Epithelial cell of proximal tubule (primary cell): Measurements from ENCODE around the gene MAST1. TPM values are rescaled to one million over a fixed set of nuclear protein-coding genes. Genes with fewer than 3 reads are reported as not detected.

ENCODE experiments used
- DNase-seq: peaks from one replicate; pipeline ENCODE4 v3.0.0-alpha.2; 2011; ENCODE audit warnings: low read depth
- H3K4me3 ChIP-seq: 2 replicates; pipeline ENCODE4 v1.5.1; 2011; ENCODE audit warnings: low read depth, mild to moderate bottlenecking, low read length
- total RNA-seq: library from RNA; depleted of rRNA; stranded (reverse); fragments of >200 nt; gene quantifications from 2 replicates; pipeline ENCODE4 v1.2.3, GENCODE V29; 2015
- TF ChIP-seq, protein P1 (sequence below): conservative IDR thresholded peaks from 2 replicates; pipeline ENCODE4 v1.5.1; 2012; ENCODE audit warnings: low read depth, mild to moderate bottlenecking, low read length

Gene MAST1
- total RNA-seq, 1 donor from 2014 or later, result 1.5 TPM

DNA sequence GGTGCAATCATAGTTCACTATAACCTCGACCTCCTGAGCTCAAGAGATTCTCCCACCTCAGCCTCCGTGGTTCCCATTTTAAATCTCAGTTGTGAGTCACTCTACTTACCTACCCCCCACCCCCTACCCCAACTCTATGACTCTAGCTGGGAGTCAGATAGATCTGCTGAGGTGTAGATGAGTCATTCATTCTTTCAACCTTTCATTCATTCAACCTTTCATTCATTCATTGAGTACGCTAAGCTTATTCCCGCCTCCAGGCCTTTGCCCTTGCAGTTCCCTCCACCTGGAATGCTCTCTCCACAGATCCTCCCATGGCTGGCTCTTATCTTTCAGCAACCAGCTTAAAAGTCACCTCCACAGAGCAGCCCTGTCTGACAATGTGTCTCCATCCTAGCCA, 1.1 kb upstream of the MAST1 start:
- TF ChIP-seq, protein P1, sequence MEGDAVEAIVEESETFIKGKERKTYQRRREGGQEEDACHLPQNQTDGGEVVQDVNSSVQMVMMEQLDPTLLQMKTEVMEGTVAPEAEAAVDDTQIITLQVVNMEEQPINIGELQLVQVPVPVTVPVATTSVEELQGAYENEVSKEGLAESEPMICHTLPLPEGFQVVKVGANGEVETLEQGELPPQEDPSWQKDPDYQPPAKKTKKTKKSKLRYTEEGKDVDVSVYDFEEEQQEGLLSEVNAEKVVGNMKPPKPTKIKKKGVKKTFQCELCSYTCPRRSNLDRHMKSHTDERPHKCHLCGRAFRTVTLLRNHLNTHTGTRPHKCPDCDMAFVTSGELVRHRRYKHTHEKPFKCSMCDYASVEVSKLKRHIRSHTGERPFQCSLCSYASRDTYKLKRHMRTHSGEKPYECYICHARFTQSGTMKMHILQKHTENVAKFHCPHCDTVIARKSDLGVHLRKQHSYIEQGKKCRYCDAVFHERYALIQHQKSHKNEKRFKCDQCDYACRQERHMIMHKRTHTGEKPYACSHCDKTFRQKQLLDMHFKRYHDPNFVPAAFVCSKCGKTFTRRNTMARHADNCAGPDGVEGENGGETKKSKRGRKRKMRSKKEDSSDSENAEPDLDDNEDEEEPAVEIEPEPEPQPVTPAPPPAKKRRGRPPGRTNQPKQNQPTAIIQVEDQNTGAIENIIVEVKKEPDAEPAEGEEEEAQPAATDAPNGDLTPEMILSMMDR, result no peak
- H3K4me3 ChIP-seq, result no peak overlapping the region
- DNase-seq, result no peak

DNA sequence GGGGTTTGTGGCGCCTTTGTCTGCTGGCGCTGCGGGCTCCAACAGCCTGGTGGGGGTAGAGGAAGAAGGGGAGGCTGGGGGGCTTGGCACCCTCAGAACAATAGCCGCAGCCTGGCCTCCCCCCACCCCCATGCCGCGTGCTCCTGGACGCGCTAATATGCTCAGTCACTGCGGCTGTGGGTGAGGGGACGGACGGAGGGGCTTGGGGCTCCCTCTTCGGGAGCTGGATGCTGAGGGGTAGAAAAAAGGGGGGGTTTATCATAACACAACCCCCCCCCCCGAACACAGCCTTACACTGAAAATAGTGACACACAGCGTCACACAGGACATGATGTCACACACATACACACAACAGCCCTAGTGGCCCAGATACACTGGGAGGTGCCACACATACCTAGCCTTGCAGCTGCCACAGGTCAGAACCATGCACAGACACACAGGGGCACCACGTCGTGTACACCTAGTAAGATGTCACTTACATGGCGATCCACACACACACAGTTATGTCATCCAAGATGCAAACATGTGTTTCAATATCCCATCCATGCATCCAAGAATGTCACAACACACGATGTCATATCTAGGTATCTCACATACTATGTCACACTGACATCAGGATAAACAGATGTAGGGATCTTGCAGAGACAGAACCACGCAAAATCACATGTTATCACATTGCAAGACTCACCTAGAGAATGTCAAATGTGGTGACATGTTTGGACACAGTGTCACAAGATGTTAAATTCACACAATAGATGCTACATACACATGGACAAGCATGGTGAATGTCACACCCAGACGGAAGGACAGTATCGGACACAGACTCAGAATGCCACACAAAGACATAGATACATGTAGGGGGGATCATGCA, 806 bp downstream of the MAST1 start:
- DNase-seq, result no peak
- TF ChIP-seq, protein P1, result no peak
- no peak overlapping the region for H3K4me3 ChIP-seq

DNA sequence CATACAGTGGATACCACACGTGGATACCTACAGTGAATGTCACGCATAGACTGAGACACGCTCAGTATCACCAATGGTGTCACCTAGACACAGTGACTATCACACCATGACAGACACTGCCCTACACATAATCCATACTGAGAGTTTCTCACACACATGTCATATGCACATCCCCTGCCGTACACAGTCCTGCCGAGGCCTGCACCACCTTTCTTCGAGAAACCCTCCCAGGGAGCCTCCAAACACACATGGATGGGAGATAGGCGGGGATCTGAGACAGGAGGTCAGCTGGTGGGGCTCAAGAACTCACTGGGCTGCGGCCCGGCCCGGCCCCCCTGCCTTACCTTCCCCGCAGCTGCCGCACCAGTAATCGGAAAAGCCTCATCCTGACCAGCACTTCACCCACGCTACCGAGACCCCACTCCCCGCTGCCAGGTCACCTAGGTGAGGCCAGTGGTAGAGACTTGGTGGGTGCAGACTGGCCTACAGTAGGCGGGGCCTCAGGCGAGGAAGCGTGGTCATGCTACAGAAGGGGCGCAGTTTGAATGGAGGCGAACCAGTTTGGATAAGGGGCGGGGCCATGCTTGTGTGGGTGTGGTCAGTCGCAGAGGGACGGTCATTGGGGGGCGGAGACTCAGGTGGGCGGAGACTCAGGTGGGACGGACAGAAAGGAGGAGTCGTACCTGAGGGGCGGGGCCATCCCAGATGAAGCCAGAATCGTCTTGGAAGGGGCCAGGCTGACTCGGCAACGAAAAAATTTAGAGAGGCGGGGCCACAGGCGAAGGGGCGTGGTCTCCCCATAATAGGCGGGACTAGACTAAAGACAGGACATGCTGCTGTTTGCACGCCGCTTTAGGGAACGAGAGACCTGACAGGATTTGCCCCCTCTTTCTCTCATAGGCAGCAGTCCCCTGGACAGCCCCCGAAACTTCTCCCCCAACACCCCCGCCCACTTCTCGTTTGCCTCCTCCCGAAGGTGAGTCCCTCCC, 2.1 kb downstream of the MAST1 start:
- TF ChIP-seq, protein P1, result no peak
- DNase-seq, result peak; percentile 20
- peak overlapping the region; percentile 40 for H3K4me3 ChIP-seq

DNA sequence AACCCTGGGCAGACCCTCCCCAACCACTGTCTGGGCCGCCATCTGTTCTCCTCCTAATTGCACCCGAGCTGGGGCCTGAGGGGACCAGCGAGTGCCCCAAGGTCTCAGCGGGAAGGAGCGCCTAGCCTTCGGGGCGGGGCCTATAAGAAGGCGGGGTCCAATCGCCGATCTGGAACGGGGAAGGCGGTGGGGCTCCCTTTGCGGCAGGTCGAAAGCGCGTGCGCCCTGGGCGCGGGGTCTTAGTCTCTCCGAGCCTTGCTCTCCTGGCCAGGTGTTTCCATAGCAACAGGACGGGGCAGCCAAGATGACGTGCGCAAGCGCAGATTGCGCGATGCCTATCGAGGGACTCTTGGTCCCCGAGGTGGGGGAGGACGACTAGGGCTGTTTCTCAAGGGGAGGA, 2.8 kb downstream of the MAST1 start:
- TF ChIP-seq, protein P1, result no peak
- DNase-seq, result no peak

DNA sequence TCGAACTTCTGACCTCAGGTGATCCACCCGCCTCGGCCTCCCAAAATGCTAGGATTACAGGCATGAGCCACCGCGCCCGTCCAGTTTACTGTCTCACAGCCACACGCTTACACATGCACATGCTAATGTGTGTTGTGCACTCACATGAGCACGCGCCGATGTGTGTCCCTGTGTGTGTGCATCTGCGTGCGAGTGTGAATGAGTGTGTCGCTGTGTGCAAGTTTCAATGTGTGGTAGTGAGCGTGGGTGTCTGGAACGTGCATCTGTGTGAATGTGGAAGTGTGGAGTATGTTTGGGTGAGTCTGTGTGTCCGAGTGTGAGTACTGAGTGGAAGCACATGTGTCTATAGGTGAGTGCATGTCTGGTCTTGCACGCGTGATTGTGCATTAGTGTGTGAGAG, 4.2 kb downstream of the MAST1 start:
- no peak overlapping the region for H3K4me3 ChIP-seq
- TF ChIP-seq, protein P1, result no peak
- DNase-seq, result no peak

More for the DNA sequence above, 2.8 kb downstream of the MAST1 start:
- peak overlapping the region; percentile 40 for H3K4me3 ChIP-seq

DNA sequence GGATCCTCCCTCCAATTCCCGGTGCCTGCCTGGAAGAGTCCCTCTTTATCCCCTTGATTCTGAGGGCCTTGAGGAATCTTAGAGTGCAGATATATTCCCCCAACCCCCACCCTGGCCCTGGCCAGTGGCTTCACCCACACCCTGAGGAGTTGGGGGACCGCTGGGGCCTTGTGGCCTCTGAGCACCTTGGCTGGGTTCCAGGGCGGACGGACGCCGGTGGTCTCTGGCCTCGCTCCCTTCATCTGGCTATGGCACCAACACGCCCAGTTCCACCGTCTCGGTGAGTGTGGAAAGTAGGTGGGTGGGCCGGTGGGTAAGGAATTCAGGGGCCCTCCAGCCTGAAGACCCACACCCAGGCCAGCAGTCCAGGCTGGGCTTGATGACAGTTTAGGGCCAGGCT, 5.0 kb downstream of the MAST1 start:
- no peak for DNase-seq
- TF ChIP-seq, protein P1, result no peak
- H3K4me3 ChIP-seq, result no peak overlapping the region
